HepG2 (cell line): ENCODE measurements around the gene SUSD6. TPM values are rescaled to one million over a fixed set of nuclear protein-coding genes. Genes with fewer than 3 reads are reported as not detected.

Experiments used
- CAMTA2 ChIP-seq: sonication (generic); formaldehyde crosslinking; IDR thresholded peaks from 2 replicates; pipeline ENCODE4 v1.4.0; 2020; ENCODE audit warnings: mild to moderate bottlenecking, missing genetic modification reagents, borderline replicate concordance
- CEBPZ ChIP-seq: IDR thresholded peaks from 2 replicates; pipeline ENCODE4 v1.6.1; 2012; ENCODE audit warnings: low read length, improper control_type of control experiment
- NFE2L2 ChIP-seq: fragments of 150-350 bp; IDR thresholded peaks from 2 replicates; pipeline ENCODE4 v1.6.1; 2014; ENCODE audit warnings: low read length
- SMARCE1 ChIP-seq: fragments of 450-650 bp; IDR thresholded peaks from 2 replicates; pipeline ENCODE4 v1.6.1; 2017; ENCODE audit warnings: borderline replicate concordance
- SMC3 ChIP-seq: IDR thresholded peaks from 2 replicates; pipeline ENCODE4 v1.6.1; 2011; ENCODE audit warnings: low read length, improper control_type of control experiment
- ZFP36L1 ChIP-seq: sonication (generic); formaldehyde crosslinking; IDR thresholded peaks from 2 replicates; pipeline ENCODE4 v1.8.0; 2022; ENCODE audit warnings: mild to moderate bottlenecking, missing genetic modification reagents, moderate library complexity
- polyA plus RNA-seq, 8 experiments: library from polyadenylated mRNA; depleted of rRNA in 3 of 8; stranded (reverse) in 7 of 8; unstranded in 1 of 8; fragments of >200 nt; fragmentation: Illumina TruSeq in 4 of 8; extraction: Trizol in 4 of 8; gene quantifications; 2 replicates each; pipeline versions ENCODE4 v1.2.1 to v1.2.3, GENCODE V29; 2011 to 2016; ENCODE audit warnings: low read depth in 4 of 8, missing spikeins in 1 of 8, mixed read lengths in 1 of 8; ENCODE audit not compliant: insufficient read depth in 1 of 8
- total RNA-seq, 5 experiments: library from RNA; depleted of rRNA; stranded (reverse); fragments of >200 nt; fragmentation: Illumina TruSeq; extraction: Trizol; gene quantifications; 2 replicates each; pipeline ENCODE4 v1.2.3, GENCODE V29; 2016; ENCODE audit warnings: low read depth in 1 of 5
- TF ChIP-seq, protein P1 (sequence below): sonication (generic); formaldehyde crosslinking; IDR thresholded peaks from 2 replicates; pipeline ENCODE4 v1.4.0; 2020; ENCODE audit warnings: missing genetic modification reagents

Gene SUSD6
- total and polyA plus RNA-seq, 2 of the 13 experiments (the other 11 are each of a cell fraction or from before 2014, with no cell fraction given), result 7.2 to 7.4 TPM

- TF ChIP-seq, protein P1, sequence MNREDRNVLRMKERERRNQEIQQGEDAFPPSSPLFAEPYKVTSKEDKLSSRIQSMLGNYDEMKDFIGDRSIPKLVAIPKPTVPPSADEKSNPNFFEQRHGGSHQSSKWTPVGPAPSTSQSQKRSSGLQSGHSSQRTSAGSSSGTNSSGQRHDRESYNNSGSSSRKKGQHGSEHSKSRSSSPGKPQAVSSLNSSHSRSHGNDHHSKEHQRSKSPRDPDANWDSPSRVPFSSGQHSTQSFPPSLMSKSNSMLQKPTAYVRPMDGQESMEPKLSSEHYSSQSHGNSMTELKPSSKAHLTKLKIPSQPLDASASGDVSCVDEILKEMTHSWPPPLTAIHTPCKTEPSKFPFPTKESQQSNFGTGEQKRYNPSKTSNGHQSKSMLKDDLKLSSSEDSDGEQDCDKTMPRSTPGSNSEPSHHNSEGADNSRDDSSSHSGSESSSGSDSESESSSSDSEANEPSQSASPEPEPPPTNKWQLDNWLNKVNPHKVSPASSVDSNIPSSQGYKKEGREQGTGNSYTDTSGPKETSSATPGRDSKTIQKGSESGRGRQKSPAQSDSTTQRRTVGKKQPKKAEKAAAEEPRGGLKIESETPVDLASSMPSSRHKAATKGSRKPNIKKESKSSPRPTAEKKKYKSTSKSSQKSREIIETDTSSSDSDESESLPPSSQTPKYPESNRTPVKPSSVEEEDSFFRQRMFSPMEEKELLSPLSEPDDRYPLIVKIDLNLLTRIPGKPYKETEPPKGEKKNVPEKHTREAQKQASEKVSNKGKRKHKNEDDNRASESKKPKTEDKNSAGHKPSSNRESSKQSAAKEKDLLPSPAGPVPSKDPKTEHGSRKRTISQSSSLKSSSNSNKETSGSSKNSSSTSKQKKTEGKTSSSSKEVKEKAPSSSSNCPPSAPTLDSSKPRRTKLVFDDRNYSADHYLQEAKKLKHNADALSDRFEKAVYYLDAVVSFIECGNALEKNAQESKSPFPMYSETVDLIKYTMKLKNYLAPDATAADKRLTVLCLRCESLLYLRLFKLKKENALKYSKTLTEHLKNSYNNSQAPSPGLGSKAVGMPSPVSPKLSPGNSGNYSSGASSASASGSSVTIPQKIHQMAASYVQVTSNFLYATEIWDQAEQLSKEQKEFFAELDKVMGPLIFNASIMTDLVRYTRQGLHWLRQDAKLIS, result no peak
- TF ChIP-seq SMC3 (no peak), ZFP36L1 (no peak), CAMTA2 (CRISPR knock-in tag) (no peak), SMARCE1 (no peak), NFE2L2 (no peak), CEBPZ (no peak)
Measured at GRCh38 chr14:69663300-69663643, 51.9 kb downstream of the SUSD6 start (continued).
